Gastrocnemius medialis (tissue), 4 donors: ENCODE data around the gene PAQR7.

Source experiments
- POLR2A ChIP-seq, 2 donors: fragments of 450-650 bp; IDR thresholded peaks; one replicate each; pipeline ENCODE4 v1.6.1; 2017; ENCODE audit warnings: antibody characterized with exemption in 2 of 2, mild to moderate bottlenecking in 2 of 2, moderate library complexity in 2 of 2
- TF ChIP-seq, protein P1 (sequence below), 5 experiments: fragments of 450-650 bp in 3 of 5; fragments of 200-600 bp in 2 of 5; sonication (generic) in 2 of 5; IDR thresholded peaks in 4 of 5; conservative IDR thresholded peaks in 1 of 5; 1 replicate in 4 of 5; 2 replicates in 1 of 5; pipeline ENCODE4 v1.5.1; 2016 to 2019; ENCODE audit warnings: antibody characterized with exemption in 5 of 5, mild to moderate bottlenecking in 3 of 5, moderate library complexity in 3 of 5

DNA sequence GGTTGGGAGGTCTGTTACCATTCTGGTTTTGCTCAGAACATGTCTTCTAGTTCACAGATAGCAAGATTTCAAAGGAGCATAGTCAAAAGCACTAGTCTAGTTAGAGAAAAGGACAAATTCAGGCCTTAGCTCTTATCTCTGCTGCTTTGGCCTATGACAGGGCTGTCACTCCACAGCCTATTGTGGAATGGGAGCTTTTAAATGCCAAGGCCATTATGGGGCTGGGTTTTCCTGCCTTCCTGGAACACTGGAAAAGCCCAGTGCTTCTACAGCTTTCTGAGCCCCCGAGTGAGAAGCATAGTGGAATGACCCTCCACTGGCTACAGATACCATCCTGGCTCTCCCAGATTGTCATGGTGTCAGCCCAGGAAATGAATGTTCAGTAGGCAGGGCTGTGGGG is 46.5 kb downstream of the PAQR7 start:
- TF ChIP-seq, protein P1, sequence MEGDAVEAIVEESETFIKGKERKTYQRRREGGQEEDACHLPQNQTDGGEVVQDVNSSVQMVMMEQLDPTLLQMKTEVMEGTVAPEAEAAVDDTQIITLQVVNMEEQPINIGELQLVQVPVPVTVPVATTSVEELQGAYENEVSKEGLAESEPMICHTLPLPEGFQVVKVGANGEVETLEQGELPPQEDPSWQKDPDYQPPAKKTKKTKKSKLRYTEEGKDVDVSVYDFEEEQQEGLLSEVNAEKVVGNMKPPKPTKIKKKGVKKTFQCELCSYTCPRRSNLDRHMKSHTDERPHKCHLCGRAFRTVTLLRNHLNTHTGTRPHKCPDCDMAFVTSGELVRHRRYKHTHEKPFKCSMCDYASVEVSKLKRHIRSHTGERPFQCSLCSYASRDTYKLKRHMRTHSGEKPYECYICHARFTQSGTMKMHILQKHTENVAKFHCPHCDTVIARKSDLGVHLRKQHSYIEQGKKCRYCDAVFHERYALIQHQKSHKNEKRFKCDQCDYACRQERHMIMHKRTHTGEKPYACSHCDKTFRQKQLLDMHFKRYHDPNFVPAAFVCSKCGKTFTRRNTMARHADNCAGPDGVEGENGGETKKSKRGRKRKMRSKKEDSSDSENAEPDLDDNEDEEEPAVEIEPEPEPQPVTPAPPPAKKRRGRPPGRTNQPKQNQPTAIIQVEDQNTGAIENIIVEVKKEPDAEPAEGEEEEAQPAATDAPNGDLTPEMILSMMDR (IDR thresholded peaks at IDR 0.05 in 4 of 5, conservative IDR thresholded peaks at IDR 0.05 in 1 of 5) = no peak
- TF ChIP-seq POLR2A (IDR thresholded peaks at IDR 0.05) = no peak
